Sigmoid colon (tissue), 4 donors: ENCODE measurements around the gene GRID1.

ENCODE experiments used
- CTCF ChIP-seq, 4 experiments: fragments of 450-650 bp in 3 of 4; fragments of 200-600 bp in 1 of 4; IDR thresholded peaks; one replicate each; pipeline ENCODE4 v1.5.1; 2016 to 2019; ENCODE audit warnings: antibody characterized with exemption in 4 of 4, mild to moderate bottlenecking in 3 of 4, moderate library complexity in 2 of 4
- EP300 ChIP-seq, 4 donors: sonication (generic); formaldehyde crosslinking; IDR thresholded peaks; one replicate each; pipeline ENCODE4 v1.6.1; 2017; ENCODE audit warnings: antibody characterized with exemption in 4 of 4
- POLR2A ChIP-seq, 2 donors: fragments of 450-650 bp; IDR thresholded peaks; one replicate each; pipeline ENCODE4 v1.6.1; 2016; ENCODE audit warnings: antibody characterized with exemption in 2 of 2, mild to moderate bottlenecking in 2 of 2, moderate library complexity in 2 of 2
- POLR2AphosphoS5 ChIP-seq, 4 donors: sonication (generic); formaldehyde crosslinking; IDR thresholded peaks; one replicate each; pipeline ENCODE4 v1.6.1; 2017; ENCODE audit warnings: antibody characterized with exemption in 4 of 4

DNA sequence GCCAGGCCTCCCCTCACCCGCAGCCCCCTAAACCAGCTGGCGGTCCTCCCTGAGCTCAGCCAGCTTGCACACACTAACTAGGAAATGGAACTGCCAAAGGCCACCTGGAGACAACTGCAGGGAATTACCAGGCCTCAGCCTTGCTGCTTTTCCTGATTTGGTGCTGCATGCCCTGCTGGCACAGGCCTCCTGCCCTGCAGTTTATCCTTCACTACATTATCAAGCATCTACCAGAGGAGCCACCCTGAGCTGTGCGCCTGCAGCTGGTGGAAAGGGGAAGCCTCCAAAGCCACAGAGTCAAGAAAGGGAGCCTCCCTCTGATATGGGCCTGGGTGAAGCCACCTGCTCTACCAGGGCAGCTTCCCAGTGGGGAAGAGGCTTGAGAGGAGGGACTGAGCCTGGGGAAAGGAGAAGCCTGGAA, 139.8 kb downstream of the GRID1 start:
- TF ChIP-seq CTCF (IDR thresholded peaks at IDR 0.05) = no peak
- no peak for TF ChIP-seq POLR2A (IDR thresholded peaks at IDR 0.05)
- no peak for TF ChIP-seq POLR2AphosphoS5 (IDR thresholded peaks at IDR 0.05)
- TF ChIP-seq EP300 (IDR thresholded peaks at IDR 0.05) = no peak
